ENCODE results near the gene PARD3.

The PARD3 gene

DNA sequence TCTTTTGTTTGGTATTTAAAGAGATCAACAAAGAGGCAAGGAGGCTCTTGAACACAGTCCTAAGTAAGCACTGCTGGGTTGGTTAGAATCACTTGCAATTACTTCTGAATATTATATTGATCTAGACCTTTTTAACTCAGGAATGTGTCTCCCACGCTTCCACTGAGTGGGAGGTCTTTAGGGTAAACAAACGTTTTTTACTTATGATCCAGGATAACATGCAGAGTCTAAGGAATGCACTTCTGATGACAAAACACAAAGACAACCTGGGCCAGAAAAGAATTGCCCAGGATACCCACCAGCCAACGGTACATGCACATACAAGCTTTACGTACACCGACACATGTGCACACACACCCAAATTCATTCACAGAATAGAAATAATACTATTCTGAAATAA lies 626.9 kb downstream of the PARD3 start:
- no peak for DNase-seq (ENCODE audit: low spot score in 2 of 2)
- in situ Hi-C loops (cut with MboI; ENCODE audit: low sequenced_read_pairs) = loop anchor here (25.0 kb wide), 1 partner anchor 851 kb away; the partner anchor contains the start of gene NRP1
- Histone ChIP-seq H3K4me3 (no peak overlapping the region), H3K9me3 (no peaks in the 10 kb centered on the region), H3K27me3 (ENCODE audit: low read depth) (peaks cover 19% of the 10 kb centered on the region), H3K36me3 (replicated peaks) (no peaks in the 10 kb centered on the region), H3K4me1 (peaks cover 16% of the 10 kb centered on the region)

DNA sequence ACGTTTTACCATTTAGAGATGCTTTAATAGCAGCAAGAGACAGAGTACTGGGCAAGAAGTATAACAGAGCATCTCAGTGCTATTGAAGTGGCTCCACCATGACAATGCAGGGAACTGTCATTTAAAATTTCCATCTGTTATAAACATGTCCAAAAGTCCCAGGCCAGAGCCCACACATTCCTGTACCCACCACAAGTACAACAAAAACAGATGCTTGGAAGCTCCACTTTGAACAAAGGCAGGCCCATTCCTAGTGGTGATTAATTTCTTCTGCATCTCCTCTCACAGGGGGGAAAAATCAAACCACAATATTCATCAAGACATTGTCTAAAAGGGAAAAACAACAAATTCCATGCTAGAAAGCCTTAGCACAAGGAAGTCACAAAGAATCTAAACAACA lies 627.9 kb downstream of the PARD3 start:
- peaks cover 27% of the 10 kb centered on the region for H3K27me3 ChIP-seq (ENCODE audit: low read depth)
- H3K9me3 ChIP-seq = no peaks in the 10 kb centered on the region
- in situ Hi-C loops (cut with MboI; ENCODE audit: low sequenced_read_pairs) = loop anchor here (25.0 kb wide), 1 partner anchor 850 kb away; the partner anchor contains the start of gene NRP1
- peaks cover 16% of the 10 kb centered on the region for H3K4me1 ChIP-seq
- no peaks in the 10 kb centered on the region for H3K36me3 ChIP-seq (replicated peaks)
- no peak for DNase-seq (ENCODE audit: low spot score in 2 of 2)
- no peak overlapping the region for H3K4me3 ChIP-seq

DNA sequence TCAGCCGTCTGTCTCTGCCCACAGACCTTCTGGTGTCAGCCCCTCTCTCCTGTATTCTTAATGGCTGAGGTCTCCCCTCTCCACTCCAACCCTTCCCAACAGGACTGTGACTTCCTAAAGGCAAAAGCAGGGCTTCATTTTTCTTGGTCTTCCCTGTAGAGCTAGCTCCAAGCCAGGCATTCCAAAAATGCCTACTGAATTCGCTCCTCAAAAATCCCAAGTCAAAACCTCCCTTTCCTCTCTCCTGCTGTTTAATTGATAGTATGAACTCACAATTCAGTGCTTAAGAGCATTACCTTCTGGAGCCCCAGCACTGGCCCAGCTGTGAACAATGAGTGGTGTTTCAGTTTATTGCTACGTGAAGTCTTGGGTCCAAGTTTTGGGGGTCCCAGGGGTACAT lies 628.4 kb downstream of the PARD3 start:
- H3K4me3 ChIP-seq = no peak overlapping the region
- in situ Hi-C loops (cut with MboI; ENCODE audit: low sequenced_read_pairs) = loop anchor here (25.0 kb wide), 1 partner anchor 849 kb away; the partner anchor contains the start of gene NRP1
- H3K9me3 ChIP-seq = no peaks in the 10 kb centered on the region
- peaks cover 32% of the 10 kb centered on the region for H3K27me3 ChIP-seq (ENCODE audit: low read depth)
- no peaks in the 10 kb centered on the region for H3K36me3 ChIP-seq (replicated peaks)
- peaks cover 16% of the 10 kb centered on the region for H3K4me1 ChIP-seq
- DNase-seq (ENCODE audit: low spot score in 2 of 2) = no peak

DNA sequence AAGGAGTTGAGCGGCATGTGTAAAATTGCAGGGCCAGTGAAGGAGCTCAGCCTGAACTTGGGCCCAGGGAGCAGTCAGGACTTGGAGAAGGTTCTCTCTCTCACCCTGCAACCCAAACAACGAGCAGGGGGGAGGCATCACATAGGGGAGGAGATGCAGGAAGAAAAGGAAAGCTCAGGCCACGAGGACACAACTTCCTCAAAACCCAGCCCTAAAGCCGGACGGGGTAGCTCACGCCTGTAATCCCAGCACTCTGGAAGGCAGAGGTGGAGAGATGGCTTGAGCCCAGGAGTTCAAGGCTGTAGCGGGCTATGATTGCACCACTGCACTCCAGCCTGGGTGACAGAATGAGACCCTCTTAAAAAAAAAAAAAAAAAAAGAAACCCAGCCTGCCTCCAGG lies 629.1 kb downstream of the PARD3 start:
- H3K9me3 ChIP-seq = no peaks in the 10 kb centered on the region
- in situ Hi-C loops (cut with MboI; ENCODE audit: low sequenced_read_pairs) = loop anchor here (25.0 kb wide), 1 partner anchor 849 kb away; the partner anchor contains the start of gene NRP1
- H3K4me1 ChIP-seq = peaks cover 16% of the 10 kb centered on the region
- H3K27me3 ChIP-seq (ENCODE audit: low read depth) = peaks cover 39% of the 10 kb centered on the region
- H3K36me3 ChIP-seq (replicated peaks) = no peaks in the 10 kb centered on the region
- H3K4me3 ChIP-seq = no peak overlapping the region
- no peak for DNase-seq (ENCODE audit: low spot score in 2 of 2)

DNA sequence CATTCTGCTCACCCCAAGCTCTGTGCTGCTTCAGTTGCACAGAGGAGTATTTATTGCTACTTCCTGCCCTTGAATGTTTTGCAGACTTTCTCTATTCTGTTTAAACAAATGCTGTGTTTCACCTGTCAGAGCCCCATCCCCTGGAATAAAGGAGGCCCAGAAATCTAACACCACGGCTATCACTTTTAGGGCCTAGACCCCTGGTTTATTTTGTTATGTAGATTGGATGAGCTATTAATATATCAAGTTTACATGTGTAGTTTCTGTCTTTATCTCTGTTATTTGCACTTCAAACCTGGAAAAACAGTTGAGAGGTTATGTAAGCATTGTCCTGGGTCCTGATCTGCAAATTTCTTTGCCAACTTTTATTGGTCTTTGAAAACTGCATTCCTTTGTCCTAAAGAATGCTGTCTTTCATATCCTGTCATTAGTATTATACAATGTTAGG lies 630.1 kb downstream of the PARD3 start:
- no peaks in the 10 kb centered on the region for H3K9me3 ChIP-seq
- H3K4me1 ChIP-seq = peaks cover 16% of the 10 kb centered on the region
- peaks cover 42% of the 10 kb centered on the region for H3K27me3 ChIP-seq (ENCODE audit: low read depth)
- DNase-seq (ENCODE audit: low spot score in 2 of 2) = peak; percentile 60 to 96
- in situ Hi-C loops (cut with MboI; ENCODE audit: low sequenced_read_pairs) = loop anchor here (25.0 kb wide), 1 partner anchor 848 kb away; the partner anchor contains the start of gene NRP1
- no peak overlapping the region for H3K4me3 ChIP-seq
- no peaks in the 10 kb centered on the region for H3K36me3 ChIP-seq (replicated peaks)

DNA sequence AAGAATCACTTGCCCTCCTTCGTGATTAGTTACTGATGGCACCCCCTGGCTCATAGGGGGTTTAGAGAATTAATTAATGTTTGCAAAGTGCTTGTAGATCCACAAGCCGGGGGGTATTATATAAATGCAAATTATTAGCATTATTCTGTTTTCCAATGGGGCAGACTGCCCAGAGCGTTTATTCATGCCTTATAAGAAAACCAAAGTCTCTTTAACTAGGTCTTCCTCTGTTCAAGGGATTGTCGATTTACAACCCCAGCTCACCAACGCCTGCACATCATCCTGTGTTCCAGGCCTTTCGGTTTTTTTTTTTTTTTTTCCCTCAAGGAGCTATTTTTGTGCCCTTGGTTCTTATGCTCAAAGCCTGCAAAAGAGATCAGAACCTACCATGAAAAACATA lies 630.7 kb downstream of the PARD3 start:
- Histone ChIP-seq H3K36me3 (replicated peaks) (no peaks in the 10 kb centered on the region), H3K27me3 (ENCODE audit: low read depth) (peaks cover 42% of the 10 kb centered on the region), H3K9me3 (no peaks in the 10 kb centered on the region), H3K4me3 (no peak overlapping the region), H3K4me1 (peaks cover 16% of the 10 kb centered on the region)
- in situ Hi-C loops (cut with MboI; ENCODE audit: low sequenced_read_pairs) = loop anchor here (25.0 kb wide), 1 partner anchor 847 kb away; the partner anchor contains the start of gene NRP1
- DNase-seq (ENCODE audit: low spot score in 2 of 2) = peak in 1 of 2 experiments; percentile 24

DNA sequence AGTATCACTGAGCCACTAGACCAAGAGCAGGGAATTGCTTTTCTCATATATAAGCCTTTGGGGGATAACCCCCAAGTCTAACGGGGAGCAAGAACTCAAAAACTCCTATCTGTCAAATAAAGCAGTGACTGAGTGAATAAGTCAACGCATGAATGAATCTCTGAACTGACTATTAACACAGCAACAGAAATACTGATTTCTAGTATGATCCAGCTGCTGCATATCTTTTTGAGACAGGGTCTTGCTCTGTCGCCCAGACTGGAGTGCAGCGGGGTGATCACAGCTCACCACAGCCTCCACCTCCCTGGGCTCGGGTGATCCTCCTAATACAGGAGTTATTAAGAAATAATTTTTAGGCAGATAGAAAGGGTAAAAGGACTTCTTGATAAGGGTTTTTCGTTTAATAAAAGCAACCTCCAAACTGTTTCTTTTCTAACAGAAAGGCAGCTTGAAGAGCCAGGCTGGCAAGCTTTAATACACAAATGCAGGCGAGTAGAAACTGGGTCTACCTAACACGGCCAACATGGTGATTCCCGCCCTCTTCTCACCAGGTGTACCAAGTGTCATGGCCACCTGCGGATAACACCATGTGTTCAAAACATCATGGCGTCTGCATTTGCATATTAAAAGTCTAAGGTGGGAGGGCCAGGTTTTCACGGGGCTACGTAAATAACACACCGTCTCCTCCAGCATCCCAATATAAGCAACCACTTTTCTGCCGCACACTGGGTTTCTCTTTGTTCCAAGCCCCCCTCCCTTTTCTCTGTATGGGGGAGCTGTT lies 631.9 kb downstream of the PARD3 start:
- Histone ChIP-seq H3K9me3 (no peaks in the 10 kb centered on the region), H3K4me3 (no peak overlapping the region), H3K4me1 (peaks cover 23% of the 10 kb centered on the region), H3K27me3 (ENCODE audit: low read depth) (peaks cover 42% of the 10 kb centered on the region), H3K36me3 (replicated peaks) (no peaks in the 10 kb centered on the region)
- DNase-seq (ENCODE audit: low spot score in 2 of 2) = no peak
- in situ Hi-C loops (cut with MboI; ENCODE audit: low sequenced_read_pairs) = loop anchor here (25.0 kb wide), 1 partner anchor 846 kb away; the partner anchor contains the start of gene NRP1

DNA sequence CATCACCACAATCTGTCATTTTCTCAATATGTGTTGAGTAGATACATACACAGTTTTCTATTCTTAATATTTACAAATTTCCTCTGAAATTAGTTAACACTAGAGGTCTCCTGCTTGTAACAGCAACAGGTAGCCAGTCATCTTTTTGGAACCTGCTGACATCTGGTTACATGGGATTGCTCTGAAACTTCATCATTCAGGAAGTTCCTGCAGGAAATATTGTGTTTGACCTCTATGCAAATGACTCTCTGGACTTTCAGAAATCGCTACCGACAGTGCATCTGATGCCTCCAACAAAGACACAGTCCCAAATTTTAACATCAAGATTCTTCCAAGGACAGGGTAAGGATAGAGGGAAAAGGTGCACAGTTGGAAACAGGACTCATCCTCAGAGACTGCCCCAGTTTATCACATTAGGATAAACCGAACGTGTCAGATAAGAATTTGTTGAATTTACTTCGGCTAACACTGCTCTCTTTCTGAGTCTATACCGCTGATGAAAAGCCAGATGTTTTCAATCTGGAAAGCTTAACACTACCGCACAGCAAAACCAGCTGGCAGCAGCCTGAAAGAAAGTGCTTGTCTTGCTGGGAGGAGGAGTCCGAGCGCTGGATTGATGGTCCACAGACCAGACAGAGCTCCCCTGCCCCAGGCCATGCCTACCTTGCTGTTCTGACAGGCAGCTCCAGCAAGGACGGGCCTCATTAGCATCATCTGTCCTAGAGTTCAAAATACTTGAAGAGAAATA lies 633.4 kb downstream of the PARD3 start:
- in situ Hi-C loops (cut with MboI; ENCODE audit: low sequenced_read_pairs) = loop anchor here (25.0 kb wide), 1 partner anchor 844 kb away; the partner anchor contains the start of gene NRP1
- peaks cover 30% of the 10 kb centered on the region for H3K4me1 ChIP-seq
- peaks cover 37% of the 10 kb centered on the region for H3K27me3 ChIP-seq (ENCODE audit: low read depth)
- no peak overlapping the region for H3K4me3 ChIP-seq
- H3K9me3 ChIP-seq = no peaks in the 10 kb centered on the region
- H3K36me3 ChIP-seq (replicated peaks) = no peaks in the 10 kb centered on the region
- DNase-seq (ENCODE audit: low spot score in 2 of 2) = no peak

DNA sequence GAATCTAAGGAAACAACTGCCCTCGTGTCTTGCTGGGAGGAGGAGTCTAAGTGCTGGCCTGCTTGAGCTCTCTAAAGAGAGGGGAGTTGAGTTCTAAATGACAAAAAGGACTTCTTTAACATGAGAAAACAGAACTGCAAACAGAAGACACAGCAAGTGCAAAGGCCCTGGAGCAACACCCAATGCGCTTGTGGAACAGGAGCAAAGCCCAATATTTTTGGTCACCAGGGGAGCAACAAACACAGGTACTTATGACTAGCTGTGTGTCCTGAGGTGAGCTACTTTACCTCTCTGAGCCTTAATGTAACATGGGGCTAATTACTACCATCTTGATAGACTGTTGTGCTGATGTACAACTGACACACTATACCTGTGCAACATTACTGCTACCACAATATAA lies 634.3 kb downstream of the PARD3 start:
- H3K36me3 ChIP-seq (replicated peaks) = no peaks in the 10 kb centered on the region
- peaks cover 34% of the 10 kb centered on the region for H3K27me3 ChIP-seq (ENCODE audit: low read depth)
- DNase-seq (ENCODE audit: low spot score in 2 of 2) = peak in 1 of 2 experiments; percentile 8
- in situ Hi-C loops (cut with MboI; ENCODE audit: low sequenced_read_pairs) = loop anchor here (25.0 kb wide), 1 partner anchor 843 kb away; the partner anchor contains the start of gene NRP1
- peaks cover 28% of the 10 kb centered on the region for H3K4me1 ChIP-seq
- no peak overlapping the region for H3K4me3 ChIP-seq
- no peaks in the 10 kb centered on the region for H3K9me3 ChIP-seq

DNA sequence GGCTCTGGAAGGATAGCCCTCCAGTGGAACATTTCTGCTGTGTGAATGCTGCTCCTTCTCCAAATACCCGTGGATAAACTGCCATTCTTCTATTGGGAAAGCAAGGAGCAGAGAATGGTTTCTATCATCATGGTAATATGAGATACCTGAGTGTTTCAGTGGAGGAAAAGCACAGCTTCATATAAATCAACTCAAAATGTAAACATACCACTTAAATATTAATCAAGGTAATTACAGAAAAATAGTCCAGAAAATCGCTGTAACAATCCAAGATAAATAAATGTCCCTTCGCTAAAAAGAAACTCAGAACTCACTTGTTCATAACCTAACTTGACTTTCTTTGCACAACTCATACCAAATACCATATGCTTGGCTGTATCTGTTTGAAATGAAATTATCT lies 635.8 kb downstream of the PARD3 start:
- H3K4me1 ChIP-seq = peaks cover 18% of the 10 kb centered on the region

DNA sequence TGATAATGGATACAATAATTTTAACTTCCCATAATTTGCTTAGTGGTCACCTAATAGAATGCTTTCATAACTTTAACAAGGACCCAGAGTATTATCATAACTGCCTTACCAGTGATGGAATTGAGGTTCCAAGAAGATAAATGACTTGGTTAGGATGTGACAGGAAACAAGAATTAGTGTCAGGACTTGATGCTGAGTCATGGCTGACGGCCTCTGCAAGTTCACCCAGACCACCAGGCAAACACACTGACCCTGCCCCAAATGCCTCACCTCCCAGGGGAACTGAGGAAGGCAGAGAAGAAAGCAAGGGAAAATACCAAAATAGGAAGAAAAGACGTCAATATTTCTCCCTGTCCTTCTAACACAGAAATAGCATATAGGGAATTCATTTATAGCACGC lies 636.3 kb downstream of the PARD3 start:
- DNase-seq (ENCODE audit: low spot score in 2 of 2) = no peak
- in situ Hi-C loops (cut with MboI; ENCODE audit: low sequenced_read_pairs) = loop anchor here (25.0 kb wide), 1 partner anchor 841 kb away; the partner anchor contains the start of gene NRP1
- peaks cover 29% of the 10 kb centered on the region for H3K27me3 ChIP-seq (ENCODE audit: low read depth)
- H3K9me3 ChIP-seq = no peaks in the 10 kb centered on the region
- peaks cover 14% of the 10 kb centered on the region for H3K4me1 ChIP-seq
- H3K4me3 ChIP-seq = no peak overlapping the region
- H3K36me3 ChIP-seq (replicated peaks) = no peaks in the 10 kb centered on the region

More for the DNA sequence above, 635.8 kb downstream of the PARD3 start:
- in situ Hi-C loops (cut with MboI; ENCODE audit: low sequenced_read_pairs) = loop anchor here (25.0 kb wide), 1 partner anchor 842 kb away; the partner anchor contains the start of gene NRP1
- no peak overlapping the region for H3K4me3 ChIP-seq
- DNase-seq (ENCODE audit: low spot score in 2 of 2) = no peak
- no peaks in the 10 kb centered on the region for H3K9me3 ChIP-seq
- peaks cover 34% of the 10 kb centered on the region for H3K27me3 ChIP-seq (ENCODE audit: low read depth)
- no peaks in the 10 kb centered on the region for H3K36me3 ChIP-seq (replicated peaks)

DNA sequence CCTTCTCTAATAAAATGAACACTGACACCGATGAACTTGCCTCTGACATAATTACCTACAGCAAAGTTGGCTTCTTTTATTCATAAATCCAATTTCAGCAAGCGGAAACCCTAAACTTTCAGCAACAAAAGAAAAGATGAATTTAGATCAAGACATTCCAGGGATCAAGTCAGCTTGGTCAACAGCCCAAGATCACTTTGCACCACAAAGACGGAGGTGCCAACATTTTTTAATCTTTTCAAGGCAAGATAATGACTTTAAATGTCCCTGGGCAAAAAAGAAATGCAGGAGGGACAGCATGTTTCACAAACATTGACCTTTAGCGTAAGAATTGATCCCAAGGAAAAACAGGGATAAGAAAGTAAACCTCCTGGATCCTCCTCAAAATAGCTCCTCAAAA lies 636.9 kb downstream of the PARD3 start:
- Histone ChIP-seq H3K27me3 (ENCODE audit: low read depth) (peaks cover 23% of the 10 kb centered on the region), H3K36me3 (replicated peaks) (no peaks in the 10 kb centered on the region), H3K4me1 (peaks cover 14% of the 10 kb centered on the region), H3K9me3 (no peaks in the 10 kb centered on the region), H3K4me3 (no peak overlapping the region)
- DNase-seq (ENCODE audit: low spot score in 2 of 2) = peak; percentile 52 to 86
- in situ Hi-C loops (cut with MboI; ENCODE audit: low sequenced_read_pairs) = loop anchor here (25.0 kb wide), 1 partner anchor 841 kb away; the partner anchor contains the start of gene NRP1

DNA sequence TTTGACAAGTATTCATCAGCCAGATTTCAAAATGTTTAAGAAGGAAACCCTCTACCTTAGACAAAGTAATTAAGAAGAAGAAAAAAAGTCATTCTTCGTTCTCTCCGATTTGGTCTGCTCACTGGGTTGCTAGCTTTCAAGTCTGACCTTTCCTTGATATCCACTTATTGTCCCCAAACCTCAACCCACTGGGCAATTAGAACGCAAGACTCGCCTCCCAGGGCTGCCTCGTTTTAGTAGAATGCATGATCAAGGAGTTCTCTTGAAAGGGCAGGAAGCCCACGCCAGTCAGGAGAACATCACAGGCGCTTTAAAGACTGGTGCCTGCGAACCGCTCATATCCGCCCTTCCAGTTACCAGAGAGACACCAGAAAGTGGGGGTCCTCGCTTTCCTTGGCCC lies 637.7 kb downstream of the PARD3 start:
- H3K9me3 ChIP-seq = no peaks in the 10 kb centered on the region
- peaks cover 14% of the 10 kb centered on the region for H3K4me1 ChIP-seq
- no peak for DNase-seq (ENCODE audit: low spot score in 2 of 2)
- in situ Hi-C loops (cut with MboI; ENCODE audit: low sequenced_read_pairs) = loop anchor here (25.0 kb wide), 1 partner anchor 840 kb away; the partner anchor contains the start of gene NRP1
- H3K27me3 ChIP-seq (ENCODE audit: low read depth) = peaks cover 17% of the 10 kb centered on the region
- H3K36me3 ChIP-seq (replicated peaks) = no peaks in the 10 kb centered on the region
- H3K4me3 ChIP-seq = no peak overlapping the region
